A673 (cell line): ENCODE results near the gene CDC45. TPM values are rescaled to one million over a fixed set of nuclear protein-coding genes. Genes with fewer than 3 reads are reported as not detected.

Source experiments
- BruUV-seq: library from RNA; stranded (reverse); fragments of 400-500 nt; replicated peaks from 2 replicates; lab custom pipeline; 2021; lab: Mats Ljungman, UMichigan
- CTCF ChIA-PET: fragments of 300-600 bp; sonication (Branson Sonifier 250); formaldehyde crosslinking; loops from one replicate; lab custom pipeline; 2022; ENCODE audit warnings: antibody characterized with exemption; lab: Charles Lee
- POLR2A ChIA-PET: fragments of 300-600 bp; sonication (Branson Sonifier 250); formaldehyde crosslinking; loops from one replicate; lab custom pipeline; 2022; ENCODE audit warnings: antibody characterized with exemption; ENCODE audit not compliant: low non-redundant PET; lab: Charles Lee
- DNase-seq: peaks from one replicate; pipeline ENCODE4 v3.0.0-alpha.2; 2015; ENCODE audit warnings: low spot score
- H3K27ac ChIP-seq: fragments of 200-600 bp; sonication (generic); 2 replicates; pipeline ENCODE4 v1.5.1; 2016; ENCODE audit warnings: mixed run types, low read depth, mild to moderate bottlenecking, mixed read lengths, antibody characterized with exemption, low read length; ENCODE audit not compliant: poor library complexity, severe bottlenecking
- H3K27me3 ChIP-seq: fragments of 200-600 bp; sonication (generic); replicated peaks from 2 replicates; pipeline ENCODE4 v1.6.1; 2017; ENCODE audit warnings: mixed run types, low read depth, mild to moderate bottlenecking, mixed read lengths, antibody characterized with exemption, low read length; ENCODE audit not compliant: insufficient read depth, poor library complexity
- H3K36me3 ChIP-seq: fragments of 200-600 bp; sonication (generic); 2 replicates; pipeline ENCODE4 v1.6.1; 2016; ENCODE audit warnings: mixed run types, mild to moderate bottlenecking, mixed read lengths, antibody characterized with exemption, low read length; ENCODE audit not compliant: insufficient read depth, poor library complexity, severe bottlenecking
- H3K4me1 ChIP-seq: fragments of 200-600 bp; sonication (generic); 2 replicates; pipeline ENCODE4 v1.6.1; 2017; ENCODE audit warnings: mixed run types, mild to moderate bottlenecking, mixed read lengths, antibody characterized with exemption, low read length; ENCODE audit not compliant: insufficient read depth, poor library complexity, severe bottlenecking
- H3K4me3 ChIP-seq: fragments of 200-600 bp; sonication (generic); 2 replicates; pipeline ENCODE4 v1.5.1; 2016; ENCODE audit warnings: low read depth, mixed run types, mild to moderate bottlenecking, mixed read lengths, low read length; ENCODE audit not compliant: poor library complexity, severe bottlenecking
- H3K9me3 ChIP-seq: fragments of 200-600 bp; sonication (generic); 2 replicates; pipeline ENCODE4 v1.6.1; 2016; ENCODE audit warnings: mixed run types, low read depth, mild to moderate bottlenecking, mixed read lengths, antibody characterized with exemption, low read length; ENCODE audit not compliant: poor library complexity, severe bottlenecking
- EZH2 ChIP-seq: fragments of 200-600 bp; sonication (generic); IDR thresholded peaks from 2 replicates; pipeline ENCODE4 v1.6.1; 2017; ENCODE audit warnings: borderline replicate concordance, low read depth, mild to moderate bottlenecking, mixed read lengths, antibody characterized with exemption, low read length; ENCODE audit not compliant: poor library complexity, severe bottlenecking
- intact Hi-C: fragments of 100-400 bp; cut with micrococcal nuclease; formaldehyde crosslinking; loops from one replicate; pipeline ENCODE4 v1.10.0; 2022; ENCODE audit not compliant: unreplicated experiment
- total RNA-seq: library from RNA; stranded (reverse); gene quantifications from 2 replicates; pipeline ENCODE4 v1.2.3, GENCODE V29; 2021
- TF ChIP-seq, protein P1 (sequence below): fragments of 300-800, 200-600 bp; sonication (generic); conservative IDR thresholded peaks from 2 replicates; pipeline ENCODE4 v1.5.1; 2017; ENCODE audit warnings: low read depth, mild to moderate bottlenecking, antibody characterized with exemption, low read length, moderate library complexity, mixed read lengths

Gene CDC45
- total RNA-seq, 1 experiment from 2014 or later = 79.2 TPM

DNA sequence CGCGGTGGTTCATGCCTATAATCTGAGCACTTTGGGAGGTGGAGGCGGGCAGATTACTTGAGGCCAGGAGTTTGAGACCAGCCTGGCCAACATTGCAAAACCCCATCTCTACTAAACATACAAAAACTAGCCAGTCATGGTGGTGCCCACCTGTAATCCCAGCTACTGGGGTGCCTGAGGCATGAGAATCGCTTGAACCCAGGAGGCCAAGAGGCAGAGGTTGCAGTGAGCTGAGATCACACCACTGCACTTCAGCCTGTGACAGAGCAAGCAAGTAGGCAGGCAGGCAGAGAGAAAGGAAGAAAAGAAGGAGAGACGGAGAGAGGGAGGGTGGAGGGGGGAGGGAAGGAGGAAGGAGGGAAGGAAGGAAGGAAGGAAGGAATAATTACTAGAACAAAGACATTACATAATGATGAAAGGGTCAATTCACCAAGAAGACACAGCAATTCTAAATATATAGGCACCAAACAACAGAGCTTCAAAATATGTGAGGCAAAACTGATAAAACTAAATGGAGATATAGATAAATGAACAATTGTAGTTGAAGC, 58.3 kb downstream of the CDC45 start:
- BruUV-seq = no TSS peak
- Histone ChIP-seq H3K27me3 (no peaks in the 10 kb centered on the region), H3K9me3 (no peaks in the 10 kb centered on the region), H3K36me3 (no peaks in the 10 kb centered on the region), H3K4me1 (no peaks in the 10 kb centered on the region), H3K4me3 (no peak overlapping the region), H3K27ac (no peak overlapping the region)
- no peak for DNase-seq
- ChIA-PET POLR2A (no interaction called here), CTCF (no interaction called here)
- intact Hi-C loops = no loop called here
- TF ChIP-seq, protein P1, sequence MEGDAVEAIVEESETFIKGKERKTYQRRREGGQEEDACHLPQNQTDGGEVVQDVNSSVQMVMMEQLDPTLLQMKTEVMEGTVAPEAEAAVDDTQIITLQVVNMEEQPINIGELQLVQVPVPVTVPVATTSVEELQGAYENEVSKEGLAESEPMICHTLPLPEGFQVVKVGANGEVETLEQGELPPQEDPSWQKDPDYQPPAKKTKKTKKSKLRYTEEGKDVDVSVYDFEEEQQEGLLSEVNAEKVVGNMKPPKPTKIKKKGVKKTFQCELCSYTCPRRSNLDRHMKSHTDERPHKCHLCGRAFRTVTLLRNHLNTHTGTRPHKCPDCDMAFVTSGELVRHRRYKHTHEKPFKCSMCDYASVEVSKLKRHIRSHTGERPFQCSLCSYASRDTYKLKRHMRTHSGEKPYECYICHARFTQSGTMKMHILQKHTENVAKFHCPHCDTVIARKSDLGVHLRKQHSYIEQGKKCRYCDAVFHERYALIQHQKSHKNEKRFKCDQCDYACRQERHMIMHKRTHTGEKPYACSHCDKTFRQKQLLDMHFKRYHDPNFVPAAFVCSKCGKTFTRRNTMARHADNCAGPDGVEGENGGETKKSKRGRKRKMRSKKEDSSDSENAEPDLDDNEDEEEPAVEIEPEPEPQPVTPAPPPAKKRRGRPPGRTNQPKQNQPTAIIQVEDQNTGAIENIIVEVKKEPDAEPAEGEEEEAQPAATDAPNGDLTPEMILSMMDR = no peak
- no peak for TF ChIP-seq EZH2

DNA sequence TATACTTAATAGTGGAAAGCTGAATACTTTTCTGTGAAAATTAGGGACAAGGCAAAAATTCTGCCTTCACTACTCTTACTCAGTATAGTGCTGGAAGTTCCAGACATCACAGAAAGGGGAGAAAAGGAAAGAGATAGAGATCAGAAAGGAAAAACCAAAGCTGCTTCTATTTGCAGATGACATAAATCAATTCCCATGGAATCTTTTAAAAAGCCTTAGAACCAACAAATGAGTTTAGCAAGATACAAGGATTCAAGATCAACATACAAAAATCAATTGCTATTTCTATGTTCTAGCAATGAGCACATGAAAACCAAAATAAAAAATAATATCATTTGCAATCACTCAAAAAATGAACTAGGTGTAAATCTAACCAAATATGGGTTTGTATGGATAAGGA, 60.7 kb downstream of the CDC45 start:
- CTCF ChIA-PET = no interaction called here
- H3K4me3 ChIP-seq = no peak overlapping the region
- no peak for DNase-seq
- H3K27ac ChIP-seq = no peak overlapping the region
- H3K4me1 ChIP-seq = no peaks in the 10 kb centered on the region
- intact Hi-C loops = no loop called here
- POLR2A ChIA-PET = no interaction called here
- no peaks in the 10 kb centered on the region for H3K9me3 ChIP-seq
- no peaks in the 10 kb centered on the region for H3K27me3 ChIP-seq
- H3K36me3 ChIP-seq = no peaks in the 10 kb centered on the region
- no TSS peak for BruUV-seq
- TF ChIP-seq EZH2 = no peak
- TF ChIP-seq, protein P1 = no peak

DNA sequence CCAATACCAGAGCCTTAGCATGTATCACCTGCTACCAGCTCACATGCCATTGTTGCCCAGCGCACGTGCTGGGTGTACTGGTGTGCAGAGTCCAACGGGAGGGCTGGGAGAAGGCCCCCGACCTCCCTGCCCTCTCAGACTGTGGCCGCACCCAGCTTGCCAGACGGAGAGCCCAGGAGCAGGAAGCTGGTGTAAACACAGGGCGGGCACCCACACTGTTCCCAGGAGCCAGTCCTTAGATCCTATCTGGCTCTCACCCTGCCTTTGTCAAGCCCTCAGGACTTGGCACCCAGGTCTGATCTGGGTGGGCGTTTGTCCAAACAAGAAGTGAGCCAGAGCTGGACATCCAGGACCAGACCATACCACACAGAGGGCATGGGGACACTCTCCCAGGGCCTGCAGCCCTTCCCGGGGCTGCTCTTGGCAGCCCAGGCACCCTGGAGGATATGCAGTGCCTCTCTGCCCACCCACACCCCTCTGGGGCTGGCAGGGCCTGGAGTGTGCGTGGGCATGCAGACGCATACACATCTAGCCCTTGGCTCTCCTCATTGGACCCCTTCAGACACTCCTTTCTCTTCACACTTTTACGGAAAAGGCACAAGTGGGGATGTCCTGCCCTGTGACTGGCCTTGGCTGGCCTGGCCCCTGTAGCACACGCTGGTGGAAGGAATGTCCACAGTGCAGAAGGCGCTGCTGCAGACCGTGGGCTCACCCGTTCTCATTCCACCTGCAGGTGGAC, 64.4 kb downstream of the CDC45 start:
- no peak overlapping the region for H3K4me3 ChIP-seq
- H3K9me3 ChIP-seq = no peaks in the 10 kb centered on the region
- no peak for DNase-seq
- H3K27me3 ChIP-seq = no peaks in the 10 kb centered on the region
- CTCF ChIA-PET = no interaction called here
- no peak overlapping the region for H3K27ac ChIP-seq
- intact Hi-C loops = no loop called here
- H3K4me1 ChIP-seq = no peaks in the 10 kb centered on the region
- H3K36me3 ChIP-seq = no peaks in the 10 kb centered on the region
- POLR2A ChIA-PET = no interaction called here
- BruUV-seq = no TSS peak
- TF ChIP-seq, protein P1 = no peak
- TF ChIP-seq EZH2 = no peak
